GM18511 (cell line): ENCODE measurements around the gene TMEM132D.

Experiments used
- ATAC-seq: cut with Tn5 transposase; IDR thresholded peaks from one replicate; pipeline ENCODE4 v1.9.1; 2021; ENCODE audit warnings: mild to moderate bottlenecking, moderate library complexity; ENCODE audit not compliant: unreplicated experiment

The TMEM132D gene

DNA sequence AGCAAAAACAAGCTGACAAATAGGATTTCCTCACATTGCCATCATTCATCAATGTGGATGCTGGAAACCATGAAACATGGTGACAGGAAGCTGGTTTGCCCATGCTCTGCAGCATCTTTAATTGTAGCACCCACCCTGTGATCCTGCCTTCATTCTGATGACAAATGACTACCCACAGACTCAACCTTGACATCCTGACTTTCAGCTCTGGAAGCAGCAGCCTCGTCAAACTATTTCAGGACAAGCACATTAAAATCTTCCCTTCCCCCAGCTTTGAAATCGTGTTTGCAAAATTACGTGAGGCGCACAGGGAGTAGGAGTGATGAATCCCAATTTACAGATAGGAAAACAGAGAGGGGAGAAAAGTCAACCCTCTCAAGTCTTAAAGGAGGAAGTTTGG is 765.0 kb downstream of the TMEM132D start:
- no peak for ATAC-seq

DNA sequence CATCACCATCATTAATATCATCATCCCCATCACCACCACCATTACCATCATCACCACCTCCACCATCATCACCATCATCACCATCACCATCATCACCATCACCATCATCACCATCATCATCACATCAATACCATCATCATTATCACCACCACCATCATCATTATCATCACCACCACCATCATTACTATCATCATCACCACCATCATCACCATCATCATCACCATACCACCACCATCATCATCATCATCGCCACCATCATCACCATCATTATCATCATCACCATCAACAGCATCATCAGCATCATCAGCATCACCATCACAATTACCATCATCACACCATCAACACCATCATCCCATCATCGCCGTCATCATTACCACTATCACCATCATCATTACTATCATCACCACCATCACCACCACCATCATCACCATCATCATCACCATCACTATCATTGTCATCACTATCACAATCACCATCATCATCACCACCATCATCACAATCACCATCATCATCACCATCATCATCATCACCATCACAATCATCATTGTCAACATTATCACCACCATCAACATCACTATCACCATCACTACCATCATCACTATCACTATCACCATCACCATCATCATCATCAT is 767.0 kb downstream of the TMEM132D start:
- ATAC-seq: no peak

DNA sequence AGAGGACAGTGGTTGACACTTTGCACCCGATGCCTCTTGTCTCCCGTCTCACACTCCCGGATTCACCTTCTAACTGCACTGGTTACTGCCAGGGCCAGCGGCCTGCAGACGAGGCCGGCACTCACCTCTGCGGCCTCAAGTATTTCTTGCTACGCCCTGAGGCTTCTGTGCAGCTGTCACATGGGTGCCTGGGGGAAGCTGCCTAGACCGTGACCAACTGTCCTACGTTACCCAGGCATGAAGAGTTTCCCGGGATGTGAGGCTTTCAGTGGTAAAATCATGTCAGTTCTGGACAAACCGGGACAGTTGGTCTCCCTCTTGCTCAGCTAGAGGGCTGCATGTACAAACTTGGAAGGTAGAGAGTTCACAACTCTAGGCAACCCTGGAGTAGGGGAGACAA is 776.1 kb downstream of the TMEM132D start:
- ATAC-seq: no peak

DNA sequence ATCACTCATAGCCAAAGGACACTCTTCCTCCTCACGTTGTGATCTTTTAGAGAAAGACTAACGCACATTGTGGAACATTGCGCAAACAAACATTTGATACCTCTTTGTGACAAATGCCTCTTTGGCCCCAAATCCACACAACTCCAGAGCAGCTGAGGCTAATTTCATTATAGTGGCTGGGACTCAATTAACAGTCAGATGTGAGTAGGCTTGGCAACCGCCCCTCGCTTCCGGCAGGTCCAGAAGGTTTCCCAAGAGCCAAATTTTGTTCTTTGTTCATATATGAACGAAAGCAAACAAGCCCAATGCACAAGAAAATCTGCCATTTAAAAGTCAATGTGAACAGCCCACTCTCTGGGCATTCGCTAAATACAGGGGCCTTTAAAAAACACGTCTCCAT is 776.6 kb downstream of the TMEM132D start:
- no peak for ATAC-seq

DNA sequence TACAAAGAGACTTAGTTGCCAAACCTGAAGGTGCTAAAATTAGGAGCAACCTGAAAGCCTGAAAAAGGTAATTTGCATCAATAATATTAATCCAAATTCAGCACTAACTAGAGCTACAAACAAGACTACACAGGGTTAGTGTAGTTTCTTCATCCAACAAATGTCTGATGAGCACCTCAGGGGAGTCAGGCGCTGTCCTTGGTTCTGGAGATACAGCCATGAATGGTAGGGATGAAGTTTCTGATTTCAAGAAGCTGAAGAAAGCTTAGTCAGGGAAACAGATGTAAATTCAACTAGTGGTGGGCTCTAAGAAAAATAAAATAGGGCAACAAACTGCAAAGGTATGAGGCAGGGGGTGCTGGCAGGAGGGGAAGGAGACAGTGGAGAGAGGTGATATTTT is 784.3 kb downstream of the TMEM132D start:
- ATAC-seq: no peak

DNA sequence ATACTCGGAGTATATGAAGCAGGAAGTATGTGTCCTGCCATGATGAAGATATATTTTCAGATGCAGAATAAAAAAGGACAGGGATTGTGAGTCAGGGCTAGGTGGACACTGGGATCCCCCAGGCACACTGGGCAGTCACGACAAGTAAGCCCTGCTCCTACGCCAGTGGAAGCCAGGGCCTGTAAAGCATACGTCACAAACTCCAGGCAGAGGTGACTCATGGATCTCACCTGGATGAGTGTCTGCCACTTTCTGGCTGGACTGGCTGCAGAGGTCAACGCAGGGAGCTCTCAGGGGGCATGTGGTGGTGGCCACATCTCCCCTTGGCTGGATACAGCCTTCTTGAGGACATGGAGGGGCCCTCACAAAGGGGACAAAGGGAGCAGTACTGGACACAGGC is 788.3 kb downstream of the TMEM132D start:
- ATAC-seq: no peak

DNA sequence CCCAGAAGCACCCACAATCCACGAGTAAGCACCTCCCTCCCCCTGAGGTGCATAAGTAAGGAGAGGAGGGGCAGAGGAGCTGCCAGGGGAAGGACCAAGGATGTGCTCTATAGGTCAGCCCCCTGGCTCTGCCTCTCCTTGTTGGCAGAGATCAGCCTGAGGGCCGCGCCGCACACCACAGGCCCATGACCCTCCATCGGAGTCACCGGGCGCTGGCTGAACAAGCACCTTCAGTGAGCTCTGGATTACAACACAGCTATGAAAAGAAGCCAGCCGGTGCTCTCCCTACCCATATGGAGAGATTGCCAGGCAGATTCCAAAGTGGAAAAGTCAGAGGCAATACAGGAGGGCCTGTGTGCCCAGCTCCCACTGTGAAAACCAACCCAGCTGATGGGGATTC is 793.2 kb downstream of the TMEM132D start:
- ATAC-seq: no peak

DNA sequence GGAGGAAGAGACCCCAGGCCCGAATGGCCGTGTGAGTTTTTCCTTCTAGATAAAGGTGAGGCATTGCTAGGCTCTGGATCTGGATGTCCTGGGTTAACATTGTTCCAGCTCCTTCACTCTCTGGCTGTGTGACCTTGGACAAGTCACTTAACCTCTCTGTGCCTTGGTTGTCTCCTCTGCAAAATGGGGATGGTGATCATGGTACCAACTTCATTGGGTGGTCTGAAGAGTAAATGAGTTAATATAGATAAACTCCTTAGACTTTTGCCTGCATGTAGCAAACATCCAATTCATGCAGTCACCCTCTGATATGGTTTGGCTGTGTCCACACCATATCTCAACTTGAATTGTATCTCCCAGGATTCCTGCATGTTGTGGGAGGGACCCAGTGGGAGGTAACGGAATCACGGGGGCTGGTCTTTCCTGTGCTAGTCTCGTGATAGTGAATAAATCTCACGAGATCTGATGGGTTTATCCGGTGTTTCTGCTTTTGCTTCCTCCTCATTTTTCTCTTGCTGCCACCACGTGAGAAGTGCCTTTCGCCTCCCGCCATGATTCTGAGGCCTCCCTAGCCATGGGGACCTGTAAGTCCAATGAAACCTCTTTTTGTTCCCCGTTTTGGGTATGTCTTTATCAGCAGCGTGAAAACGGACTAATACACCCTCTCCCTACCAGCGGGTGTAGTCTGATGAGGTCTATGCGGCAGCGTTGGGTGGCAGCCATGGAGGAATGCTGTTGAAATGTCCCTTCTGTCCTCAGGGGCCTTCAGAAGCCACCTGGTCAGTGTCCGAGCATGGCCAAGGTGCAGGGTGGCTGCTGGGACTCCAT is 794.4 kb downstream of the TMEM132D start:
- no peak for ATAC-seq

DNA sequence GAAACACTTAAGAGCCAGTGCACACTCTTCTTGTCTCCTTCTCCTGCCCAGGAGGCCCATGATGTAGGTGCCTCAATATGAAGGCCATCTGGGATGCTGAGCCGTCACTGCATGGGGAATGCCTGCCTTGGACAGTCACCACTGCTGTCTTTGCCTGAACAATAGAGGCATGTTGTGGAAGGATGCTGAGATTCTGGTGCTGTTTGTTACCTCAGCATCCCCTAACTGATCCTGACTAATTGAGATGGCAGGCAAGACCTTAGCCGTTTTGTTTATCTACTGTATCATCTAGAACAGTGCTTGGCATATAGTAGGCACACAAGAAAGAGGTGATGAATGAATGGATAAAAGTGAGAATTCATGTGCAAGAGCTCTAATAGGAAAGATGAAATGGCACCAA is 797.1 kb downstream of the TMEM132D start:
- no peak for ATAC-seq

DNA sequence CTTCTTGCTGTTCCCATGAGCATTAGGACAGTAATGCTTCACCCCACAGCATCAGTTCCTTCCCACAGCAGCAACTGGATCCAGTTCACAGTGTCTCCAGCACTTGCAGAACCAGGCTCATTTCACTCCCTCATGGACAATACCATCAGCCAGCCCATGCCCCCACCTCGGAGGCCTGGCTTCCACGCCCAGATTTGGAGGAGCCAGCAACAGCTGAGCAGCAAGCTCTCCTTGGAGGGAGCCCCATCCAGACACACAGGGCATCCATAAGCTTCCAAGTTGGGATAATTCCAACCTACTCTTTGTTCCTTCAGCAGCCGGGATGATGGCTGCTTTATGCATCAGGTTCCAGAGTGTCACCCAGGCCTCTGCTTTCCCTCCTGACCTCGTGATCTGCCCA is 800.6 kb downstream of the TMEM132D start:
- ATAC-seq: no peak

DNA sequence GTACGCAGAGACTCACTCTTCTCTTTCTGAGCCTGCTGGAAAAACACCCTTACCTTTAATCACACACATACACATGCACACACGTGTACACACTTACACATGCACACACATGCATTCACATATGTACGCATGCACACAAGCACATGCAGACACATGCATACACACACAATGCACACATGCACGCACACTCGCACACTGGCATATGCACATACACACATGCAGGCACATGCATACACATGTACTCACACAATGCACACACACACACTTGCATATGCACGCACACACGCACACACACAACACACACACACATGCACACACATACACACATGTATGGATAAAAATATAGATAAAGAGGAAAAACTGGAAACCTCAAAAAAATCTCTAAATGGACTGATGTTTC is 801.6 kb downstream of the TMEM132D start:
- ATAC-seq: no peak

DNA sequence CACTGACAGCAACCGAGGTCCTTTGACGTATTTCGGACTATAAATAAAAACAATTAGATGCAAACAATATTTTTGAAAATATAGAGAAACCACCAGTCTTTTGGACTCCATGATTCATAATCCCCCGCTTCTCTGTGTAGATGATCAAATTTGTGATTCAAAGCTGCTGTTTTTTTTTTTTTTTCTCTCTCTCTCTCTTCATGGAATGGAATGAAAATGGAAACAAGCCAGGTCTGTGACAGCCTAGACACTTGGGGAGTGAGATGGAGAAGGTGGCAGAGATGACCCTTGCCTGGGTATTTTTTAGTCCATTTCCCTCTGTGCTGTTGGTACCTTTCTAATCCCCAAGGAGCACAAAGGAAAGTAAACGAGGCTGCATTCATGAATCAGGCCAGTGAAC is 802.0 kb downstream of the TMEM132D start:
- no peak for ATAC-seq

DNA sequence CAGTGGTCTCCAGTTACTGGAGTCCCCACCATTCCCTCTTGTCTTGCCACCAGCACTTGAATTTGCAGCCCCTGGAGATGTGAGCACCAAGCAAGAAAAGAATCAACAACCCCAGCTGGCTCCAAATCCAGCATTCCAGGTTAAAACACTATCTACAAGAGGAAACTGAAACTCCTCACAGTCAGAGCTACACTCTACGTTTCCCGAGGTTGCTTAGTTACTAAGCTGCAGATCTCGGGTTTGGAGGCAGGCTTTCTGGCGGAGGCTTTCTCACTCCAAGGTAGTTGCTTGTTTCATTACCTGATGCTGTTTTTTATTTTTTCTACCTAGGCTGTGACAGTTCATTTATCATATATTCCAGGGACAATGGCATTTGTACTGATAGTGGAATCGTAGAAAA is 802.4 kb downstream of the TMEM132D start:
- ATAC-seq: no peak

DNA sequence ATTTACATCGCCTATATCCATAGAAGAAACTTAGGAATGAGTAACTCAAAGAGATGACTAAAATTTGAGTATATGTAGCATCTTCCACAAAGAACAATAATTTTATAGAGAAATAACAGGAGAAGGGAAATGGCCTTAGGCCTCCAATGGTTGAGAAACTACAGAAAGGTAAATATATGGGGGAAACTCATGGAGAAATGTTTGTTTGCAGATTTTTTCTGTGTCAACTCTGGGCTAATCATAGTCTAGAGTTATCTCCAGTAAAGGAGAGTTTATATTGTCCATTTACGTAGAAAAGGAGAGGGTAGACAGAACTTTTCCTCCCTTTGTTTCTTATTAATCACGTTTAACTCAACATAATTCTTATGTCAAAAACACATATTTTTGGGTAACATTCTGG is 806.4 kb downstream of the TMEM132D start:
- no peak for ATAC-seq

DNA sequence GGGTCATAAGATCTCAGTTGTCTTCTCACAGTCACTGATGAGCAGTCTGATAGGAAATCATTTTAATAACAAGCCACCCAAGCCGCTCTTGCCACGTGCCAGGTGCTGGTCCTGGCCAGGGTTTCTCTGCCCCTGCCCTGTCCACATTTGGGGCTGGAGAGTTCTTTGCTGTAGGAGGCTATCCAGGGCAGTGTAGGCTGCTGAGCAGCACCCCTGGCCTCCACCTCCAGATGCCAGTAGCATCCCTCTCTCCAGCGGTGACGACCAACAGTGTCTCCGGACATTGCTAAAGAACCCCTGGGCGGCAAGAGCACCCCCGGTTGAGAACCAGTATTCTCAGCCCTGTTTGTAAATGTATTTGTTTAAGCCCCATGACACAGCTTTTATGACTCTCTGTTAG is 806.9 kb downstream of the TMEM132D start:
- no peak for ATAC-seq

DNA sequence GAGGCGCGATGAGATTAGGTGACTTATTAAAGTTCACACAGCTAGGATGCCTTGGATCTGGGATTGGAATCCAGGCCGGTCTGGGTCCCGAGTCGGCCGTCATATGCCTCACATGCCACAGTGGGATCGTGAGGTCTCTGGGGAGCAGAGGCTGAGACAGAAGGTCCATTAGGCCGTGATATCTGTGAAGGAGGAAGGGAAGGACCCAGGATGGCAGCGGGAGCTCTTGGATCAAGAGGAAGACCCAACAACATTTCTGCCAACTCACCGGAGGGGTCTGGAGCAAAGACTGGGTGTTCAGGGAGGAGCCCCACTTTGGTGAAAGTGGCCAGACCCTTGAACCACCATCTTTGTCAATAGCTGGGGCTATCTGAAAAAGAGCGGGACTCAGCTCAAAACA is 807.6 kb downstream of the TMEM132D start:
- ATAC-seq: no peak

DNA sequence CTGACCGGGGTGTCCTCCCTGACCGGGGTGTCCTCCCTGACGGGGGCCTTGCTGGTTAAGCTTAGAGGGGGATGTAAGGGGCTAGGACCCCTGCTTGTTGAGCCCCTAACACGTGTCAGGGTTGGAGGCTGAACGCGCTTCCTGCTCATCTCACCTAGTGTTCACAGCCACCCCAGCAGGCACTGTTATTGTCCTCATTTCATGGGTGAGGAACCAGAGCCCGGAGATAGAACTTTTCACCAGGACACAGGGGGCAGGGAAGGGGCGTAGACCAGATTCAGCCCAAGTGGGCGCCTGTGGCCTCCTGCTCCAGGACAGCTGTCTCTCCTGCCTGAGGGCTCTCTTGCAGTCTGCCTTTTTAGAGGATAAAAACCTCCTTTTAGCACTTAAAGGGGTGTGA is 814.2 kb downstream of the TMEM132D start:
- ATAC-seq: no peak

DNA sequence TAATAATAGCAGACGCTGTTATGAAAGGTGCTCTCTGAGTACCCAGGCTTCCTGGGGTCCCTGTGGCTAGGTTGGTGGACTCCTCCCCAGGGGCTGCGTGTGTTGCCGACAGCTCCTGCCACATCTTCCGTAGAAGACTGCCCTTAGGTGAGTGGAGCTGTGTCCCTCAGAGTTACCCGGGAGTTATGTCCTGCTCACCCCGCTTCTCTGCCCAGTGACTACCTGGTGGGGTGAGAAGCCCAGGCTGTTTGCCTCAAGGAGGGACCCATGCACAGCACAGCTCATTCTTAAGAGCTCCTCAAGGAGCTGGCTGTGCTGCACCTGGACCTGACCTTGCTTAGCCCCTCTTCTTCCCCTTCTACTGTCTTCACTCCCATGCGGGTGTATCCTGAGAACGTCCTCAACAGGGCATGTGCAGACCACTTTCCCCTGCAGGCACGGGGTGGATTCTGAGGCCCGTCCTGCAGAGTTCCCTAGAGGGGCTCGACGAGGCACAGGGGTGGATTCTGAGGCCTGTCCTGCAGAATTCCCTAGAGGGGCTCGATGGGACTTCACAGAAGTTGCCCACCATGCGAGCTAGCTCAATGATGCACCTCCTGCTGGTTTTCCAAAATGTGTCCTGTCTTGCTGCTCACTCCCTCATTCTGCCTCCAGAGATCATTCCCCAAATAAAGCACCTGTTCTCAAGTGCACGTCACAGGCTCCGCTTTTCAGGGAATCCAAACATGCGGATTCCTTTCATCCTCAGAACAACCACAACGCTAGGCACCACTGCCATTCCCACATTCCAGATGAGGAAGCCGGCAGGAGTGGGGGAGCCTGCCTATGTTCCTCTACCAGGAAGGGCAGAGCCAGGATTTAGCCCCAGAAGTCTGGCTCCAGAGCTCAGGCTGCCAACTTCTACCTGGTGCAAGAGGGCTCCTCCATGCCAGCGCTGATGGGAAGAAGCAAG is 818.7 kb downstream of the TMEM132D start:
- ATAC-seq: no peak

DNA sequence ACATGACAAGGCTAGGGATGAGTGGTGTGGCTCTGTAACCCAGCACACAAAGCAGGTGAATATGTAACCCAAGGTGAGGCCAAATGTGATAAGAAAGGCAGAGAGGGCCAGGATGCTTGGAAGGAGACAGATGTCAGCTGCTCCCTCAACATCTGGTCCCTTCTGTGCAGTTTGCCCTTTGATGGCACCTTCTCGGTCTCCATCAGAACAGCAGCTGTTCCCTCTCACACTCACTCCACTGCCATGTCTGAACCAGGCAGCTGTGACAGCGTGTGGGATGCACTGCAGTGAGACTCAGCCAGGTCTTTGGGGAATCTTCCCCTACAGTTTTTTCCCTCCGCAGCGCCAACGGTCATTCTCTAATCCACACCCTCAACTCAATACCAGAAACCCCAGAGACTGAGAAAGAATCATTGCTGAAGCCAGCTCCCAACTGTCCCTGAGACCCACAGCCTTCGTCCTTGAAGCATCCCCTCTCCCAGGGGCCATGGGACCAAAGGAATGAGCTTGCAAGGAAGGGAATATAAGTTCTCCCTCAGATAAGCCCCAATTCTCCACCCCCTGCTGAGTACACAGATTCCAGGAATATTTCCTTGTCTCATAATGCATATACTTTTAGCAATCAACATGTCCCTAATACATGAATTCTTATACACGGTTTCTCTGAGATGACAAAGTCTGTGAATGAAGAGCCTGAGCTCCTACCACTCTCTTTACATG is 820.5 kb downstream of the TMEM132D start:
- no peak for ATAC-seq

DNA sequence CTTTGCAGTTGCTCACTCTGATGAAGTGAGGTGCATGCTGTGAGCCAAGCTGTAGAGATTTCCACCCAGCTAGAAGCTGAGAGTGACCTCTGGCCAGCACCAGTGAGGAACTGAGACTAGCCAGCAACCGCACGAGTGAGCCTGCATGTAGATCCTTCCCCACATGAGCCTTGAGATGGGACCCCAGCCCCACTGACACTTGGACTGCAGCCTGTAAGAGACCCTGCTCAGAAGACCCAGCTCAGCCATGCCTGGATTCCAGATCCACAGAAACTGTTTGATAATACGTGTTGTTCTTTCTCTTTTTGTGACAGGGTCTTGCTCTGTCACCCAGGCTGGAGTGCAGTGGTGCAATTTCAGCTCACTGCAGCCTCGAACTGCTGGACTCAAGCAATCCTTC is 821.4 kb downstream of the TMEM132D start:
- no peak for ATAC-seq

DNA sequence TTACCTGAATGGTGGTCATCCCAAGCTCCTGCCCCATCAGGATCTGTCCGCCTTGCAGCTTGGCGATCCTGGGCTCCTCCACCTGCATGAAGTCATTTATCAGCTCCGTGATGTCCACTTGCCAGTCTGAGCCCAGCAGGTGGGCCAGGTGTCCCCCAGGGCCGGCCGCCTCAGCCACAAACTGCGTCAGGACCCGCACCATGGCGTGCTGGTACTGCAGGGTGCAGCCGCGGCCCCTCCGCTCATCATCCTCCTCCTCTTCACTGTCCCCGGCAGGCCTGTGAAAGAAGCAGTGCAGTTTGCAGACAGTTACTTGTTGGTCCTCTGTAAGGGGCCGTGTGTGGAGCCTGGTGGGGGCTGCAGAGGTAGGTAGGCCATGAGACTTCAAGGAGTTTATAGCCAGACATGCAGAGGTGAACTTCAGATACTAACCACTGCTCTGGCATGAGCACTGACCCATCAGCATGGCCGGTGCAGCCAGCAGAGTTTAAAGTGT is 822.0 kb downstream of the TMEM132D start:
- ATAC-seq: no peak
